Stimulated activated CD8-positive, alpha-beta memory T cell treated with anti-CD3 and anti-CD28 coated beads, Interleukin-4, amount 100 ng/mL, for 1 hour (primary cell): Measurements from ENCODE around the gene SPATA31E1.
"Not testable (repeated sequence)": the region's sequence is repeated elsewhere in the genome, so short reads cannot be mapped to it uniquely, and the experiment has no call there.

Source experiments
- DNase-seq, 2 donors: peaks; one replicate each; pipeline ENCODE4 v3.0.0-alpha.2; 2020; ENCODE audit warnings: low read depth in 2 of 2, low spot score in 1 of 2

The SPATA31E1 gene

GRCh38 chr9:87884578-87885459, 2.1 kb downstream of the SPATA31E1 start:
- DNase-seq: no peak

GRCh38 chr9:87885484-87886189, 3.0 kb downstream of the SPATA31E1 start:
- DNase-seq: no peak

DNA sequence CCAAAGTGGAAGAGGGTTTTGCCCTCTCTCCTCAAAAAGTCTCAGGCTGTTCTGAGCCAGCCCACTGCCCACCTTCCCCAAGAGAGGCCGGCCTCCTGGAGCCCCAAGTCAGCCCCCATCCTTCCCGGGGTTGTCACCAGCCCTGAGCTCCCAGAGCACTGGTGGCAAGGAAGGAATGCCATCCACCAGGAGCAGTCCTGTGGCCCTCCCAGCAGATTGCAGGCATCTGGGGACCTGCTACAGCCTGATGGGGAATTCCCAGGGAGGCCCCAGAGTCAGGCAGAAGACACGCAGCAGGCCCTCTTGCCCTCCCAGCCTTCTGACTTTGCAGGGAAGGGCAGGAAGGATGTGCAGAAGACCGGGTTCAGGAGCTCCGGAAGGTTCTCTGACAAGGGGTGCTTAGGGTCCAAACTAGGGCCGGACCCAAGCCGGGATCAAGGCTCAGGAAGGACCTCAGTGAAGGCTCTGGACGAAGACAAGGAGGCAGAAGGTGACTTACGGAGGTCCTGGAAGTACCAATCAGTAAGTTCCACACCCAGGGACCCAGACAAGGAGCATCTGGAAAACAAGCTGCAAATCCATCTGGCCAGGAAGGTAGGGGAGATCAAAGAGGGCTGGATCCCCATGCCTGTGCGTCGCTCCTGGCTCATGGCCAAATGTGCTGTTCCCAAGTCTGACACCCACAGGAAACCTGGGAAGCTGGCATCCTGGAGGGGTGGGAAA, 3.7 kb downstream of the SPATA31E1 start:
- no peak for DNase-seq

DNA sequence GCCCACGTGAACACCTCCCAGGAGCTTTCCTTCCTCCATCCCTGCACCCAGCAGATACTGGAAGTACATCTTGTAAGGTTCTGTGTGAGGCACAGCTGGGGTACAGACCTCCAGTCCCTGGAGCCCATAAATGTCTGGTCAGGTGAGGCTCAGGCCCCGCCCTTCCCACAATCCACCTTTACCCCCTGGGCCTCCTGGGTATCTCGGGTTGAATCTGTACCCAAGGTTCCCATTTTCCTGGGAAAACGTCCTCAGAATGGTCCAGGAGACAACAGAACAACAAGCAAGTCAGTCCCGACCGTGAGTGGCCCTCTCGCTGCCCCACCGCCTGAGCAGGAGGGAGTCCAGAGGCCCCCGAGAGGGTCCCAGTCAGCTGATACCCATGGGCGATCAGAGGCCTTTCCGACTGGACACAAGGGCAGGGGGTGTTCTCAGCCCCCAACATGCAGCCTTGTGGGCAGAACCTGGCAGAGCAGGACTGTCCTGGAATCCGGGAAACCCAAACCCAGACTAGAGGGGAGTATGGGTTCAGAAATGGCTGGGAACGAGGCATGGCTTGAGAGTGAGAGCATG, 4.3 kb downstream of the SPATA31E1 start:
- DNase-seq: no peak

DNA sequence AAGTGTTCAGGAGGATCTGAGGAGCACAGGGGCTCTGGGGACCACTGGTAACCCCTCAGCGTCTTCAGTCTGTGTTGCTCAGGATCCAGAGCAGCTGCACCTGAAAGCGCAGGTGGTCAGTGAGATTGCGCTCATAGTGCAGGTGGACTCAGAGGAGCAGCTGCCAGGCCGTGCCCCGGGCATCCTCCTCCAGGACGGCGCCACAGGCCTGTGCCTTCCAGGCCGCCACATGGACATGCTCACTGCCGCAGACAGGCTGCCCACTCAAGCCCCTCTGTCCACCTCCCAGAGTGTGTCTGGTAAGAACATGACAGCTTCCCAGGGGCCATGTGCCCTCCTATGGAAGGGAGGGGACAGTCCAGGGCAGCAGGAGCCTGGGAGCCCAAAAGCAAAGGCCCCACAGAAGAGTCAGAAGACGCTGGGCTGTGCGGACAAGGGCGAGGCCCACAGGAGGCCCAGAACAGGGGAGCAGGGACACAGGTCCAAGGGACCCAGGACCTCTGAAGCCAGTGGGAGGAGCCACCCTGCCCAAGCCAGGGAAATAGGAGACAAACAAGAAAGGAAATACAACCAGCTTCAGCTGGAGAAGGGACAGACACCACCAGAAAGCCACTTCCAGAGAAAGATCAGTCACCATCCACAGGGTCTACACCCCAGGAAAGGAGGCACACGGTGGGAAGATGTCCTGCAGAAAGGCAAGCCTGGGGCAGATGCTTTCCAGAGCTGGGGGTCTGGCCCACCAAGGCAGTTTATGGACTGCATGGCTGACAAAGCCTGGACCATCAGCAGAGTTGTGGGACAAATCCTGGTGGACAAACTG, 5.2 kb downstream of the SPATA31E1 start:
- no peak for DNase-seq

DNA sequence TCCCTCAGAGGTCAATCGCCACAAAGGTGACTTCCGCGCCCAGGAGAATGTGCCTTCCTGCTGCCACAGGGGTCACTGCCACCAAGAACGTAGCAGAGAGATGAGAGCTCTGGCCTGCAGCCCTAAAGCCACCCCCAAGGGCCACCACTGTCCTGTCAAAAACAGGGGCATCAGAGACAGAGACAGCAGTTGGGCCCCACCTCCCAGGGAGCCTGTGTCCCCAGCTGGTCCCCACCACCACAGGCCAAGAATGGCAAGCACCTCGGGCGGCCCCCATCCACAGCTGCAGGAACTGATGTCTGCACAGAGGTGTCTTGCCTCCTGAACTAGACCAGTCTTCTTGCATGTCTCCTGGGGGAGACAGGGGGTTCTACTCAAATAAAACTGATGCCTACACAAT, 5.8 kb downstream of the SPATA31E1 start:
- no peak for DNase-seq

GRCh38 chr9:87889065-87889881, 6.6 kb downstream of the SPATA31E1 start:
- DNase-seq: no peak

DNA sequence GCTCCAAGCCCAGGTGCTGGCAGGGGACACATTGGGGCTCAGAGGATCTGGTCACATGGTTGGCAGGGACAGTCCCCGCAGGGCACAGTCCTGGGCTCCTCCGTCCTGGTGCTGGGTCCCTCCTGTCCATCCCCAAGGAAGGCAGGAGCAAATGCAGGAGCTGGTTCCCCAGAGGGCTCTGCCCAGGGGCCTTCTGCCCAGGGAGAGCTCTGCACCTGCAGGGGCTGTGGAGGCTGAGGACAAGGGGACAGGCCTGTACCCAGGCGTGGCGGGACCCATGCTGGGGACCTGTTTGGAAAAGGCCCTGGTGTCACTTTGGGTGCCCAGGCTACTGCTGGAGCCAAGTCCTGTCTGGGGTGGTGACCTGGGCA, 7.2 kb downstream of the SPATA31E1 start:
- DNase-seq: no peak

- no peak for DNase-seq
These were observed 8.2 kb downstream of the SPATA31E1 start for GRCh38 chr9:87890837-87891236.

- DNase-seq: no peak
These were observed 9.1 kb downstream of the SPATA31E1 start for GRCh38 chr9:87891754-87892153.

DNA sequence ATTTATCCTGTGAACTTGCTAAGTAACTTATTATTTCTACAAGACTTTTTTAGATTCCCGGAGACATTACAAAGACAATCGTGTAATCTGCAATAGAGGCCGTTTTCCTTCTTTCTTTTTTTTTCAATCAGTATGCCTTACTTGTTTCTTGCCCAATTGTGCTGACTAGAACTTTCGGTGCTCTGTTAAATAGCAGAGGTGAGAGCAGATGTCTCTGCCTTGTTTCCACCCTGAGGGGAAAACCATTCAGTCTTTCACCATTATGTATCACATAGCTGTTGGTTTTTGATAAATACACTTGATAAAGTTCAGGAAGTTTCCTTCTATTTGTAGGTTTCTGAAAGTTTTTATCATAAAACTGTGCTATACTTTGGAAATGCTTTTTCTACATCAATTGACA, 10.3 kb downstream of the SPATA31E1 start:
- no peak for DNase-seq

DNA sequence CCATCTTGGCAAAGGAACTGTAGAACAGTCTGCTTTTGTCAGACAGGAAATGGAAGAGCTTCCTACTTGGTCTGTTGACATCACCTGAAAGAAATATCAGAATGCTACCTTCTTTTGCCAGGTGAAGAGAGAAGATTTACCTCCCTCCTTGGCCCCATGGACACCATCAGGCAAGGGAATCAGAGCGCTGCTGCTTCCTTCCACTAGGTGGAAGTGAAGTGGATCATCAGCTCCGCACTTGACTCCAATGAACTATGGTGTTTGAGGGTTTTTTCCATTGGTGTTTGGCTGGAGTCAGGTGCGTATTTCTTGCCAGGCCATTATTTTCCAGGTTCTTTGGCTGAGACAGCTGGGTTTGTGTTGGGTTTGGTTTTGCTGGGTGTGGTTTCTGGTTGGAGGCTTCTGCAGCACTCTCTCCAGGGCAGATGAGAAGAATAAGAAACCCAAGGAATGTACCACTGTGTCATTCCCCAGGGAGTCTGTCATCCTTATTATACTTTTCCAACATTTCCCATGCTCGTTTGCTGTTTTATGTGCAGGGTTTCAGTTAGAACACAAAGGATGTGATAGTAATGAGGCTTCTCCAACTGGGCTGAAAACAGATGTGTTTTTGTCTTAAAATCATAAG, 12.4 kb downstream of the SPATA31E1 start:
- DNase-seq: no peak

- no peak for DNase-seq
These were observed 14.2 kb downstream of the SPATA31E1 start for GRCh38 chr9:87896891-87897290.

DNA sequence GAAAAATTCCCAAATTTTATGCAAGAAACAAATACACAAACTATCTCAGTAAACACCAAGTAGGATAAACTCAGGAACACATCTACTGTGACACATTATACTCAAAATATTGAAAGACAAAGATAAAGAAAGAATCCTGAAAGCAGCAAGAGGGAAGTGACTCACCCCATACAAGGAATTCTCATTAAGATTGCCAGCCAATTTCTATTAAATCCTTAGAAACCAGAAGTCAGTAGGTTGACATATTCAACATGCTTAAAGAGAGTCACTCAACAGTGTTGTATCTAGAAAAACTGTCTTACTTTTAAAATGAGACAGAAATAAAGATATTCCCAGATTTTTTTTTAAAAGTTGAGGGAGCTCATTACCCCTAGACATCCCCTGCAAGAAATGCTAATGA, 15.5 kb downstream of the SPATA31E1 start:
- no peak for DNase-seq

GRCh38 chr9:87902371-87902770, 19.7 kb downstream of the SPATA31E1 start:
- DNase-seq: not testable (repeated sequence)

GRCh38 chr9:87909310-87910041, 26.8 kb downstream of the SPATA31E1 start:
- no peak for DNase-seq

GRCh38 chr9:87910821-87911220, 28.1 kb downstream of the SPATA31E1 start:
- no peak for DNase-seq

DNA sequence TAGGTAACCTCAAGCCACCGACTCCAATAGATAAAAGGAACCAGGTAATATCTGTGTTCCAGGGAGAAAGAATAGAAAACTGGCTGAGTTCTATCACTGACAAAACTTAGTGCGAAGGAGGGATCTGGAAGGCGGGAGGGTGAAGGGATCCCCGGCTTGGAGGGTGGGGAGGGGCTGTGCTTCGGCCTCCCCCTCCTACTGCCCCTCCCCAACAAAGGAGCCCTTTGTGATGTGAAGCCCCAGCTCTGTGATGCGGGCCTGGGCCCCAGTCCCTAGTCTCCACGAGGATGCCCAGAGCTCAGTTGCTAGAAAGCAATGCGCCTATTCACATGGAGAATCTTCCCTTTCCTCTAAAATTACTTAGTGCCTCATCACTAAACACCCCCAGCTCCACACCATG, 35.0 kb downstream of the SPATA31E1 start, which contains the start of gene SPATA31C1:
Gene SPATA31C1, plus strand, starts transcription at position 301 of the 400 bp plus-strand sequence.
- DNase-seq: not testable (repeated sequence)
